Mucosa of stomach (tissue), 1 donor: ENCODE data around the gene TPSAB1.
"Not testable (repeated sequence)": the region's sequence is repeated elsewhere in the genome, so short reads cannot be mapped to it uniquely, and the experiment has no call there.

Experiments
- H3K27me3 ChIP-seq: one replicate; pipeline ENCODE4 v1.7.0; 2013; ENCODE audit warnings: mild to moderate bottlenecking, low read length; ENCODE audit not compliant: control insufficient read depth, insufficient read depth
- H3K36me3 ChIP-seq: one replicate; pipeline ENCODE4 v1.7.0; 2013; ENCODE audit warnings: low read length; ENCODE audit not compliant: control insufficient read depth, insufficient read depth
- H3K4me1 ChIP-seq: one replicate; pipeline ENCODE4 v1.7.0; 2013; ENCODE audit warnings: mild to moderate bottlenecking, low read length; ENCODE audit not compliant: control insufficient read depth, insufficient read depth
- H3K4me3 ChIP-seq: one replicate; pipeline ENCODE4 v1.7.0; 2013; ENCODE audit warnings: low read length
- H3K9ac ChIP-seq: one replicate; pipeline ENCODE4 v1.7.0; 2013; ENCODE audit warnings: mild to moderate bottlenecking, low read length, moderate library complexity
- H3K9me3 ChIP-seq: one replicate; pipeline ENCODE4 v1.7.0; 2013; ENCODE audit warnings: mild to moderate bottlenecking, low read length, moderate library complexity; ENCODE audit not compliant: control insufficient read depth
- donor health status: Pancreatic carcinoma.

Gene TPSAB1

GRCh38 chr16:1221628-1222552 is 18.6 kb upstream of the TPSAB1 start:
- Histone ChIP-seq H3K4me1 (peaks cover 13% of the 10 kb centered on the region), H3K4me3 (no peak overlapping the region), H3K36me3 (no peaks in the 10 kb centered on the region), H3K27me3 (no peaks in the 10 kb centered on the region), H3K9me3 (no peaks in the 10 kb centered on the region), H3K9ac (no peak overlapping the region)

- no peaks in the 10 kb centered on the region for H3K27me3 ChIP-seq
- no peaks in the 10 kb centered on the region for H3K9me3 ChIP-seq
- no peak overlapping the region for H3K9ac ChIP-seq
- no peak overlapping the region for H3K4me3 ChIP-seq
- no peaks in the 10 kb centered on the region for H3K36me3 ChIP-seq
- H3K4me1 ChIP-seq: peaks cover 13% of the 10 kb centered on the region
These were observed 17.8 kb upstream of the TPSAB1 start for GRCh38 chr16:1222553-1223354.

- H3K36me3 ChIP-seq: no peaks in the 10 kb centered on the region
- H3K9me3 ChIP-seq: no peaks in the 10 kb centered on the region
- no peak overlapping the region for H3K4me3 ChIP-seq
- H3K27me3 ChIP-seq: no peaks in the 10 kb centered on the region
- H3K9ac ChIP-seq: no peak overlapping the region
- peaks cover 13% of the 10 kb centered on the region for H3K4me1 ChIP-seq
These were observed 16.9 kb upstream of the TPSAB1 start for GRCh38 chr16:1223355-1224214.

GRCh38 chr16:1224558-1224957 is 15.9 kb upstream of the TPSAB1 start:
- Histone ChIP-seq H3K9ac (no peak overlapping the region), H3K4me3 (no peak overlapping the region), H3K9me3 (no peaks in the 10 kb centered on the region), H3K4me1 (peaks cover 13% of the 10 kb centered on the region), H3K36me3 (no peaks in the 10 kb centered on the region), H3K27me3 (no peaks in the 10 kb centered on the region)

- Histone ChIP-seq H3K9me3 (no peaks in the 10 kb centered on the region), H3K27me3 (no peaks in the 10 kb centered on the region), H3K4me3 (no peak within 1 kb of the TSS), H3K36me3 (no peaks in the 10 kb centered on the region), H3K4me1 (peaks cover 13% of the 10 kb centered on the region), H3K9ac (no peak within 1 kb of the TSS)
These were observed 15.5 kb upstream of the TPSAB1 start, which contains the start of gene TPSG1 for GRCh38 chr16:1225051-1225451. TSS of gene TPSG1 (minus strand) at chr16:1225268. CDS start at chr16:1225252, 16 bp downstream.

- H3K36me3 ChIP-seq, H3K9ac ChIP-seq, H3K27me3 ChIP-seq, H3K9me3 ChIP-seq, H3K4me3 ChIP-seq: not testable (repeated sequence)
- peaks cover 13% of the 10 kb centered on the region for H3K4me1 ChIP-seq
These were observed 14.7 kb upstream of the TPSAB1 start for GRCh38 chr16:1225728-1226311.

GRCh38 chr16:1226692-1227091 is 13.8 kb upstream of the TPSAB1 start:
- H3K4me1 ChIP-seq: peaks cover 13% of the 10 kb centered on the region
- not testable (repeated sequence) for H3K36me3 ChIP-seq, H3K9ac ChIP-seq, H3K27me3 ChIP-seq, H3K9me3 ChIP-seq, H3K4me3 ChIP-seq

- H3K9me3 ChIP-seq, H3K4me3 ChIP-seq, H3K9ac ChIP-seq, H3K27me3 ChIP-seq, H3K36me3 ChIP-seq: not testable (repeated sequence)
- peaks cover 13% of the 10 kb centered on the region for H3K4me1 ChIP-seq
These were observed 12.3 kb upstream of the TPSAB1 start for GRCh38 chr16:1228227-1228626.

GRCh38 chr16:1229476-1229875 is 11.0 kb upstream of the TPSAB1 start:
- peaks cover 13% of the 10 kb centered on the region for H3K4me1 ChIP-seq
- not testable (repeated sequence) for H3K27me3 ChIP-seq, H3K4me3 ChIP-seq, H3K9ac ChIP-seq, H3K36me3 ChIP-seq, H3K9me3 ChIP-seq

- H3K9me3 ChIP-seq, H3K9ac ChIP-seq, H3K36me3 ChIP-seq, H3K27me3 ChIP-seq, H3K4me3 ChIP-seq: not testable (repeated sequence)
- peaks cover 10% of the 10 kb centered on the region for H3K4me1 ChIP-seq
These were observed 10.4 kb upstream of the TPSAB1 start, which contains the start of gene TPSB2 for GRCh38 chr16:1230084-1230470. TSS of gene TPSB2 (minus strand) at chr16:1230184. CDS start at chr16:1229951, 233 bp downstream.

- not testable (repeated sequence) for H3K4me3 ChIP-seq, H3K36me3 ChIP-seq, H3K9me3 ChIP-seq, H3K27me3 ChIP-seq, H3K9ac ChIP-seq, H3K4me1 ChIP-seq
These were observed 9.9 kb upstream of the TPSAB1 start for GRCh38 chr16:1230471-1231212.
